RWPE1 (cell line): ENCODE data around the gene FAAP100.

ENCODE experiments used
- CTCF ChIA-PET: fragments of 350-600 bp; sonication (Branson Sonifier 250); formaldehyde crosslinking; extraction: SDS; loops from one replicate; lab custom pipeline; 2021; lab: Yijun Ruan, JAX
- POLR2A ChIA-PET: fragments of 400-600 bp; formaldehyde crosslinking; extraction: SDS; loops from one replicate; lab custom pipeline; 2020; ENCODE audit warnings: antibody characterized with exemption; ENCODE audit not compliant: low non-redundant PET; lab: Yijun Ruan, JAX
- DNase-seq: peaks from one replicate; pipeline ENCODE4 v3.0.0; 2012; ENCODE audit warnings: low spot score
- H3K27ac ChIP-seq: fragments of 450-650 bp; 2 replicates; pipeline ENCODE4 v1.5.1; 2017
- TF ChIP-seq, protein P1 (sequence below): fragments of 450-650 bp; conservative IDR thresholded peaks from 2 replicates; pipeline ENCODE4 v1.5.1; 2017; ENCODE audit warnings: low read depth, mild to moderate bottlenecking

FAAP100 gene

DNA sequence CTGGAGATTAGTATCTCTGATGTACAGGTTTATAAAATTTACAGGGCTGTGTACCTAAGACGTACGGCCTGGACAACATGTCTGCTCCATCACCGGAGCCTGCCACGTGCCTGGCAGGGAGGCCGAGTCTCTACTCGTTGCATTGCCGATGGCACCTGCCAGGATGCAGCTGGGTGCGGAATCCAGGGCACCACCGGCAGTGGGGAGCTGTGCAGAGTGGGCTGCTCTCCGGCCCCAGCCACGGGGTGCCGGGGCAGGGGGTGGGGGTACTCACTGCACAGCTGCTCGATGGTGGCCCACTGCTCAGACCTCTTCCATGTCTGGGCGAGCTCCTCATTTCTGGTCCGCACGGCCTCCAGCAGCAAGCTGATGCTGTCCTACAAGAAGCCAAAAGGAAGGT, 13.1 kb upstream of the FAAP100 start:
- POLR2A ChIA-PET: no interaction called here
- no peak for DNase-seq
- CTCF ChIA-PET: no interaction called here
- H3K27ac ChIP-seq: peak overlapping the region; percentile 99
- TF ChIP-seq, protein P1, sequence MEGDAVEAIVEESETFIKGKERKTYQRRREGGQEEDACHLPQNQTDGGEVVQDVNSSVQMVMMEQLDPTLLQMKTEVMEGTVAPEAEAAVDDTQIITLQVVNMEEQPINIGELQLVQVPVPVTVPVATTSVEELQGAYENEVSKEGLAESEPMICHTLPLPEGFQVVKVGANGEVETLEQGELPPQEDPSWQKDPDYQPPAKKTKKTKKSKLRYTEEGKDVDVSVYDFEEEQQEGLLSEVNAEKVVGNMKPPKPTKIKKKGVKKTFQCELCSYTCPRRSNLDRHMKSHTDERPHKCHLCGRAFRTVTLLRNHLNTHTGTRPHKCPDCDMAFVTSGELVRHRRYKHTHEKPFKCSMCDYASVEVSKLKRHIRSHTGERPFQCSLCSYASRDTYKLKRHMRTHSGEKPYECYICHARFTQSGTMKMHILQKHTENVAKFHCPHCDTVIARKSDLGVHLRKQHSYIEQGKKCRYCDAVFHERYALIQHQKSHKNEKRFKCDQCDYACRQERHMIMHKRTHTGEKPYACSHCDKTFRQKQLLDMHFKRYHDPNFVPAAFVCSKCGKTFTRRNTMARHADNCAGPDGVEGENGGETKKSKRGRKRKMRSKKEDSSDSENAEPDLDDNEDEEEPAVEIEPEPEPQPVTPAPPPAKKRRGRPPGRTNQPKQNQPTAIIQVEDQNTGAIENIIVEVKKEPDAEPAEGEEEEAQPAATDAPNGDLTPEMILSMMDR: no peak

DNA sequence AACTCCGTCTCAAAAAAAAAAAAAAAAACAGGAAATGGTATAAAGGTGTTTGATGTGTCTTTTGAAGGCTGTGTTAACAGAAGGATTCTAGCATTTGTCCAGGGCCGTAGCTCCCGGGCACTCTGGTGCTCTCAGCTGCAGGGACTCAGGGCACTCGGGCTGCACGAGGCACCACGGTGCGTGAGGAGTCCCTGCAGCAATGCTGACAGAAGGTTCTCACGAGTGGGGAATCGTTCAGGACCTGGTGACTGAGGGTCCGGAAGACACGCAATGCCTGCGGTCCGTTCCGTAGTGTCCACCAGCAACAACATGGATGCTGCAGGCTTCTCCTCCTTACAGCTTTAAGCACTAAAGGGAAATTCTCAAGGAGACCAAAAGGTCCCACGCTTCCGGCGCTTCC, 12.6 kb upstream of the FAAP100 start:
- POLR2A ChIA-PET: no interaction called here
- DNase-seq: no peak
- peak overlapping the region; percentile 99 for H3K27ac ChIP-seq

DNA sequence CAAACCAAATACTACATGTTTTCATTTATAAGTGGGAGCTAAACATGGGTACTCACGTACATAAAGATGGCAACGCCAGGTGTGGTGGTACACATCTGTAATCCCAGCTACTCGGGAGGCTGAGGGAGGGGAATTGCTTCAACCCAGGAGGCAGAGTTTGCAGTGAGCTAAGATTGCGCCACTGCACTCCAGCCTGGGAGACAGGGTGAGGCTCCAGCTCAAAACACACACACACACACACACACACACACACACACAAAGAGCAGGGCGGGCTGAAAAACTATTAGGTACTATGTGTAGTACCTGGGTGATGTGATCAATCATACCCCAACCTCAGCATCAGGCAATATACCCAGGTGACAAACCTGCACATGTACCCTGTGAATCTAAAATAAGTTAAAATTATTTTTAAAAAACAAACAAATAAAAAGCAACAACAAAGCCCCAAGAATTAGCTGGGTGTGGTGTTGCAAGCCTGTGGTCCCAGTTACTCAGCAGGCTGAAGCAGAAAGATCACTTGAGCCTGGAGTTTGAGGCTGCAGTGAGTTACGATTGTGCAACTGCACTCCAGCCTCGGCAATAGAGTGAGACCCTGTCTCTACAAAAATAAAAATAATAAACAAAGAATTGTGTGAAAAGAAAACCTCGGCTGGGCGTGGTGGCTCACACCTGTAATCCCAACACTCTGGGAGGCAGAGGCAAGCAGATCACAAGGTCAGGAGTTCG, 11.9 kb upstream of the FAAP100 start:
- peak overlapping the region; percentile 99 for H3K27ac ChIP-seq
- CTCF ChIA-PET: no interaction called here
- TF ChIP-seq, protein P1: no peak
- DNase-seq: no peak
- POLR2A ChIA-PET: interaction anchor here (0.6 kb wide), 1 partner anchor 44 kb away, joined by 4 read pairs; no protein-coding TSS in a partner anchor

More for the DNA sequence above, 12.6 kb upstream of the FAAP100 start:
- TF ChIP-seq, protein P1: no peak
- CTCF ChIA-PET: no interaction called here

DNA sequence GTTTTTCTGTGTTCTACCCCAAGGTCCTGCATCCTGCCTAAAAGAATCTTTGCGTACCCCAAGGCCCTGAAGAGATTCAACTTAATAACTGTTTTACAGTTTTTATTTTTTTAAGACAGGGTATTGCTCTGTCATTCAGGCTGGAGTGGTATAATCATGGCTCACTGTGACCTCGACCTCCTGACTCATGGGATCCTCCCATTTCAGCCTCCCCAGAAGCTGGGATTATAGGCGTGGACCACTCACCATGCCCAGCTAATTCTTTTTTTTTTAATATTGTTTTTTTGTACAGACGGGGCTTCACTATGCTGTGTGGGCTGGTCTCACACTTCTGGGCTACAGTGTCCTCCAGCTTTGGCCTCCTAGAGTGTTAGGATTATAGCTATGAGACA, 9.3 kb upstream of the FAAP100 start:
- POLR2A ChIA-PET: no interaction called here
- TF ChIP-seq, protein P1: no peak
- H3K27ac ChIP-seq: peak overlapping the region; percentile 99; the same call in 1 of the 2 replicates
- CTCF ChIA-PET: interaction anchor here (0.7 kb wide), 1 partner anchor 16 kb away, joined by 4 read pairs; no protein-coding TSS in a partner anchor
- DNase-seq: no peak

DNA sequence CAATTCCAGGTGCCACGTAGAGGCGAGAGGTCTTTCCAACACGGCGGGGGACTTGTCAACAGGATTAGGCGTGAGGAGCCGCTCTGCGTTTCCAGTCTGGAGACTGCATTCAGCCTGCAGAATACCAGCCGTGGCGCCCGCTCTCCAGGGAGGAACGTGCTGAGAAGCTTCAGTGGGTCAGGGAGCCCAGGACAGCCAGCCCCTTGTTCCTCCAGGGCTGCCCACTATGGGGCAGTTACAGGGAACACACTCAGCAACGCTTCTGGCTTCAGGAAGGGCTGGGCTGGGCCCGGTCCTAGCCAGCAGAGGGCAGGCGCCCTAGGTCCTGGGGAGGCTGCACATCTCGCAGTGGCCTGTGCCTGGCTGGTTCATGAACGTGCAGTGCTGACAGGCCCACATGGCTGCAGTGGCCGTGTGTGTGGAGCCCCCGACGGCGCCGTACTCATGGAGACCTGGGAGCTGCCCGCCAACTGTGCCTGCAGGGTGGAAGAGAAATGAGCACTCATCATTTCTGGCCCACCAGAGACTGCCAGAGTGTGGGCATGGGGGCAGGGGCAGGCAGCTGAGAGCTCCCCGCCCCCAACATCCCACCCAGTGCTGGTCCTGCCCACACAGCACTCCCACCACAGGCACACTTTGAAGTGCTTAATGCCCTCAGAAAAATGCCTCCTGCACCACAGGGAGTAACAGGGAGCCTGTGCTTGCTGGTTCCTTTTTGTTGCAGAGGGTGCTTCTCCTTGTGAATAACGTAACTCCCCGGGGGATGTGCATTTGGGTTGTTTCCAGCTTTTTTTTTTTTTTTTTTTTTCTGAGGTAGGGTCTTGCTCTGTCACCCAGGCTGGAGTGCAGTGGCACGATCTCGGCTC, 7.0 kb upstream of the FAAP100 start:
- no peak for DNase-seq
- ChIA-PET POLR2A (no interaction called here), CTCF (interaction anchor here (0.7 kb wide), 1 partner anchor 21 kb away, joined by 3 read pairs; no protein-coding TSS in a partner anchor)
- H3K27ac ChIP-seq: peak overlapping the region; percentile 96
- TF ChIP-seq, protein P1: no peak

DNA sequence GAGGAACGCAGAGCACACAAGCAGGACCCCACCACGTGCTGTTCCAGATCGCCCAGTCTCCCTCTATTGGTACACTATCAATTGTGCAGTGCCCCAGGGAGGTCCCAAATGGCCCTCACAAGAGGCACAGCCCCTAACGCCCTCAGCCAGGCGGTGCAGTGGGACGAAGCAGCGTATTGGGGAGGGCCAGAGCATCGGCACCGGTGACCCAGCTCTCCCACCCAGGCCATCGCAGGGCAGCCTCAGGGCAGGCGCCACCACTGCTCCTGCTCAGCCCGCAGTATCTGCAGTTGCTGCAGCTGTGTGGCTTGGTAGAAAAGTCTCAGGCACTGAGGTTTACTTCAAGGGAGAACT, 5.9 kb upstream of the FAAP100 start:
- POLR2A ChIA-PET: no interaction called here
- no peak for DNase-seq
- CTCF ChIA-PET: no interaction called here
- H3K27ac ChIP-seq: peak overlapping the region; percentile 96
- TF ChIP-seq, protein P1: no peak
